HepG2 (cell line): ENCODE measurements around the gene NWD2. TPM values are rescaled to one million over a fixed set of nuclear protein-coding genes. Genes with fewer than 3 reads are reported as not detected.

ENCODE experiments used
- ATAC-seq: fragments of 200-7000 bp; cut with Tn5 transposase; 3 replicates; pipeline ENCODE4 v1.9.1; 2020; ENCODE audit warnings: mild to moderate bottlenecking, moderate library complexity
- BruUV-seq: library from RNA; stranded (reverse); fragments of 400-500 nt; replicated peaks from 2 replicates; lab custom pipeline; 2021; lab: Mats Ljungman, UMichigan
- CTCF ChIA-PET: fragments of 300-600 bp; formaldehyde crosslinking; extraction: SDS; loops from one replicate; lab custom pipeline; 2021; ENCODE audit warnings: low total read pairs, inconsistent platforms, low intra/inter-chr PET ratio; lab: Yijun Ruan, JAX
- POLR2A ChIA-PET: fragments of 350-600 bp; sonication (Branson Sonifier 250); formaldehyde crosslinking; loops from one replicate; lab custom pipeline; 2020; ENCODE audit warnings: antibody characterized with exemption, inconsistent platforms; lab: Yijun Ruan, JAX
- DNase-seq: peaks from one replicate; pipeline ENCODE4 v3.0.0-alpha.2; 2015; ENCODE audit warnings: low spot score
- FAIRE-seq: peaks from 3 replicates; lab custom pipeline; 2011; peaks lifted over from hg19 to GRCh38; lab: Jason Lieb, UNC
- H2AFZ ChIP-seq: one replicate; pipeline ENCODE4 v1.6.1; 2011; ENCODE audit warnings: low read length, inconsistent platforms
- H3K27ac ChIP-seq: fragments of 300-600 bp; 3 replicates; pipeline ENCODE4 v1.8.0; 2011; ENCODE audit warnings: mixed run types, mild to moderate bottlenecking, mixed read lengths, low read length, inconsistent platforms; ENCODE audit not compliant: insufficient read depth; ENCODE audit errors: extremely low read length
- H3K27me3 ChIP-seq, 2 experiments: fragments of 200-600 bp in 1 of 2; 2 replicates in 1 of 2; 3 replicates in 1 of 2; pipeline versions ENCODE4 v1.6.0 to v1.8.0; 2011; ENCODE audit warnings: low read length in 2 of 2, mild to moderate bottlenecking in 2 of 2, moderate library complexity in 2 of 2, inconsistent platforms in 1 of 2; ENCODE audit not compliant: insufficient read depth in 2 of 2, control insufficient read depth in 1 of 2
- H3K36me3 ChIP-seq, 2 experiments: fragments of 200-600 bp in 1 of 2; replicated peaks in 1 of 2; 2 replicates in 1 of 2; 3 replicates in 1 of 2; pipeline versions ENCODE4 v1.5.1 to v1.8.0; 2011; ENCODE audit warnings: low read length in 2 of 2, inconsistent platforms in 1 of 2; ENCODE audit not compliant: insufficient read depth in 2 of 2, control insufficient read depth in 1 of 2
- H3K4me1 ChIP-seq: 2 replicates; pipeline ENCODE4 v1.5.1; 2012; ENCODE audit warnings: low read length, inconsistent platforms; ENCODE audit not compliant: insufficient read depth
- H3K4me2 ChIP-seq: 2 replicates; pipeline ENCODE4 v1.6.0; 2011; ENCODE audit warnings: low read depth, low read length, inconsistent platforms
- H3K4me3 ChIP-seq, 3 experiments: fragments of 200-600 bp in 1 of 3; sonication (generic), shearing (Covaris generic) in 1 of 3; replicated peaks in 1 of 3; 2 replicates each; pipeline ENCODE4 v1.5.1; 2011 to 2016; ENCODE audit warnings: low read length in 3 of 3, inconsistent platforms in 2 of 3, low read depth in 2 of 3, mild to moderate bottlenecking in 2 of 3, control low read depth in 1 of 3, mixed read lengths in 1 of 3; ENCODE audit not compliant: insufficient read depth in 1 of 3
- H3K79me2 ChIP-seq: one replicate; pipeline ENCODE4 v1.6.1; 2011; ENCODE audit warnings: low read length, inconsistent platforms; ENCODE audit not compliant: insufficient read depth
- H3K9ac ChIP-seq: 2 replicates; pipeline ENCODE4 v1.6.0; 2011; ENCODE audit warnings: mild to moderate bottlenecking, low read depth, low read length, inconsistent platforms; ENCODE audit not compliant: insufficient read depth
- H3K9me3 ChIP-seq: 2 replicates; pipeline ENCODE4 v1.5.1; 2012; ENCODE audit warnings: mild to moderate bottlenecking, low read length
- H4K20me1 ChIP-seq: 2 replicates; pipeline ENCODE4 v1.6.0; 2011; ENCODE audit warnings: inconsistent platforms, mild to moderate bottlenecking, low read length, moderate library complexity; ENCODE audit not compliant: insufficient read depth
- CSRNP2 ChIP-seq: sonication (generic); formaldehyde crosslinking; conservative IDR thresholded peaks from 2 replicates; pipeline ENCODE4 v1.8.0; 2022; ENCODE audit warnings: low read depth, missing genetic modification reagents
- FOXK1 ChIP-seq: sonication (generic); formaldehyde crosslinking; IDR thresholded peaks from 2 replicates; pipeline ENCODE4 v1.4.0; 2020; ENCODE audit warnings: low read depth, missing genetic modification reagents, borderline replicate concordance
- PLSCR1 ChIP-seq: sonication (generic); formaldehyde crosslinking; IDR thresholded peaks from 2 replicates; pipeline ENCODE4 v1.5.0; 2020; ENCODE audit warnings: missing genetic modification reagents, mild to moderate bottlenecking, borderline replicate concordance
- YY1 ChIP-seq: IDR thresholded peaks from 2 replicates; pipeline ENCODE4 v1.6.1; 2011; ENCODE audit warnings: low read length, low read depth, moderate library complexity, mild to moderate bottlenecking; ENCODE audit not compliant: insufficient read depth, insufficient replicate concordance
- ZNF3 ChIP-seq: IDR thresholded peaks from 2 replicates; pipeline ENCODE4 v1.7.0; 2017; ENCODE audit warnings: inconsistent platforms
- ZNF326 ChIP-seq: sonication (generic); formaldehyde crosslinking; IDR thresholded peaks from 2 replicates; pipeline ENCODE4 v1.4.0; 2020; ENCODE audit warnings: missing genetic modification reagents, borderline replicate concordance
- ZNF430 ChIP-seq: sonication (generic); formaldehyde crosslinking; IDR thresholded peaks from 2 replicates; pipeline ENCODE4 v1.9.0; 2021; ENCODE audit warnings: mild to moderate bottlenecking, missing genetic modification reagents
- ZNF589 ChIP-seq: sonication (generic); formaldehyde crosslinking; conservative IDR thresholded peaks from 2 replicates; pipeline ENCODE4 v1.8.0; 2022; ENCODE audit warnings: mild to moderate bottlenecking, moderate library complexity, missing genetic modification reagents
- ZNF660 ChIP-seq: sonication (generic); formaldehyde crosslinking; IDR thresholded peaks from 2 replicates; pipeline ENCODE4 v1.5.1; 2020; ENCODE audit warnings: mild to moderate bottlenecking, low read depth, missing genetic modification reagents, borderline replicate concordance
- ZSCAN22 ChIP-seq: sonication (generic); formaldehyde crosslinking; IDR thresholded peaks from 2 replicates; pipeline ENCODE4 v1.4.0; 2020; ENCODE audit warnings: mild to moderate bottlenecking, missing genetic modification reagents
- ZSCAN9 ChIP-seq: IDR thresholded peaks from 2 replicates; pipeline ENCODE4 v1.6.1; 2016; ENCODE audit warnings: borderline replicate concordance
- WGBS: methylation state at CpG from one replicate; pipeline ENCODE4 v1.1.6; 2017; ENCODE audit warnings: low lambda C conversion rate; 5-methylcytosine and 5-hydroxymethylcytosine counted together
- in situ Hi-C: cut with HindIII; loops from 2 replicates; pipeline ENCODE4 v1.10.0; 2017; ENCODE audit warnings: low pct_unique_long_range_greater_than_20kb; ENCODE audit not compliant: extremely low pct_ligation_motif_present
- intact Hi-C: fragments of 100-400 bp; cut with micrococcal nuclease; formaldehyde crosslinking; loops from one replicate; pipeline ENCODE4 v1.10.0; 2022; ENCODE audit not compliant: unreplicated experiment
- polyA plus RNA-seq, 8 experiments: library from polyadenylated mRNA; depleted of rRNA in 3 of 8; stranded (reverse) in 7 of 8; unstranded in 1 of 8; fragments of >200 nt; fragmentation: Illumina TruSeq in 4 of 8; extraction: Trizol in 4 of 8; gene quantifications; 2 replicates each; pipeline versions ENCODE4 v1.2.1 to v1.2.3, GENCODE V29; 2011 to 2016; ENCODE audit warnings: low read depth in 4 of 8, missing spikeins in 1 of 8, mixed read lengths in 1 of 8; ENCODE audit not compliant: insufficient read depth in 1 of 8
- total RNA-seq, 5 experiments: library from RNA; depleted of rRNA; stranded (reverse); fragments of >200 nt; fragmentation: Illumina TruSeq; extraction: Trizol; gene quantifications; 2 replicates each; pipeline ENCODE4 v1.2.3, GENCODE V29; 2016; ENCODE audit warnings: low read depth in 1 of 5
- TF ChIP-seq, protein P1 (sequence below), 2 experiments: sonication (generic) in 1 of 2; formaldehyde crosslinking in 1 of 2; IDR thresholded peaks; 2 replicates each; pipeline versions ENCODE4 v1.6.1 to v1.9.0; 2014 to 2022; ENCODE audit warnings: antibody characterized with exemption in 1 of 2, borderline replicate concordance in 1 of 2, inconsistent platforms in 1 of 2, low read depth in 1 of 2, missing genetic modification reagents in 1 of 2
- TF ChIP-seq, protein P2 (sequence below): sonication (generic); formaldehyde crosslinking; IDR thresholded peaks from 2 replicates; pipeline ENCODE4 v1.4.0; 2020; ENCODE audit warnings: missing genetic modification reagents

NWD2 gene
- total and polyA plus RNA-seq, 2 of the 13 experiments (the other 11 are each of a cell fraction or from before 2014, with no cell fraction given) = not detected

DNA sequence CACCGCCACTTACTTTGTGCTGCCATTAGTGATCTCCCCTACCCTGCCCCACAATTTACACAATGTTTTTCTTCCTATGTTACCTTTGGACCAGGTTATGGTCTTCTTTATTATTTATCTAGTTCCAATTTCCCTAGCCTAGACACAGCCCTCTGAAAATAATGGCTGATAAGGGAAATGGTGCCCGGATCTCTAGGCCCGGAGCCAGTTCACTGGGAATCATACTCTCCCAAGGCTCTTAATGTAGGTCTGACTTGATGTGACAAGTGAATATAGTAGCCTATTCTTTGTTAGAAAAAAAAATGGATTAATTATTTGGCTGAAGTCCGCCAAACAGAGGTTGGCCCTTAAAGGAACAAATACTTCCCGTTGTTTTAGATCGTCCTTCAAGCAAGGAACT lies 233.6 kb downstream of the NWD2 start (continued):
- TF ChIP-seq CSRNP2 (CRISPR knock-in tag) = no peak
- no peak for TF ChIP-seq ZNF660 (CRISPR knock-in tag)

- no peak overlapping the region for H3K4me3 ChIP-seq
- H3K9ac ChIP-seq = no peak overlapping the region
- no TSS peak for BruUV-seq
- no peaks in the 10 kb centered on the region for H4K20me1 ChIP-seq
- no peaks in the 10 kb centered on the region for H3K27me3 ChIP-seq
- in situ Hi-C loops = no loop called here
- WGBS = 49% methylated on average over 4 of the region's 4 CpGs
- H3K4me1 ChIP-seq = no peaks in the 10 kb centered on the region
- H2AFZ ChIP-seq = no peak overlapping the region
- no peak overlapping the region for H3K4me2 ChIP-seq
- no peak for DNase-seq
- no peaks in the 10 kb centered on the region for H3K9me3 ChIP-seq
- ChIA-PET POLR2A (no interaction called here), CTCF (no interaction called here)
- H3K27ac ChIP-seq = no peak overlapping the region
- H3K36me3 ChIP-seq = no peaks in the 10 kb centered on the region
- FAIRE-seq = no peak
- no peaks in the 10 kb centered on the region for H3K79me2 ChIP-seq
- no peak for ATAC-seq
- intact Hi-C loops = no loop called here
- TF ChIP-seq, protein P1, sequence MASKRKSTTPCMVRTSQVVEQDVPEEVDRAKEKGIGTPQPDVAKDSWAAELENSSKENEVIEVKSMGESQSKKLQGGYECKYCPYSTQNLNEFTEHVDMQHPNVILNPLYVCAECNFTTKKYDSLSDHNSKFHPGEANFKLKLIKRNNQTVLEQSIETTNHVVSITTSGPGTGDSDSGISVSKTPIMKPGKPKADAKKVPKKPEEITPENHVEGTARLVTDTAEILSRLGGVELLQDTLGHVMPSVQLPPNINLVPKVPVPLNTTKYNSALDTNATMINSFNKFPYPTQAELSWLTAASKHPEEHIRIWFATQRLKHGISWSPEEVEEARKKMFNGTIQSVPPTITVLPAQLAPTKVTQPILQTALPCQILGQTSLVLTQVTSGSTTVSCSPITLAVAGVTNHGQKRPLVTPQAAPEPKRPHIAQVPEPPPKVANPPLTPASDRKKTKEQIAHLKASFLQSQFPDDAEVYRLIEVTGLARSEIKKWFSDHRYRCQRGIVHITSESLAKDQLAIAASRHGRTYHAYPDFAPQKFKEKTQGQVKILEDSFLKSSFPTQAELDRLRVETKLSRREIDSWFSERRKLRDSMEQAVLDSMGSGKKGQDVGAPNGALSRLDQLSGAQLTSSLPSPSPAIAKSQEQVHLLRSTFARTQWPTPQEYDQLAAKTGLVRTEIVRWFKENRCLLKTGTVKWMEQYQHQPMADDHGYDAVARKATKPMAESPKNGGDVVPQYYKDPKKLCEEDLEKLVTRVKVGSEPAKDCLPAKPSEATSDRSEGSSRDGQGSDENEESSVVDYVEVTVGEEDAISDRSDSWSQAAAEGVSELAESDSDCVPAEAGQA (IDR thresholded peaks at IDR 0.05; ENCODE audit: low read depth) = no peak
- TF ChIP-seq, protein P1 (CRISPR knock-in tag; IDR thresholded peaks at IDR 0.05; ENCODE audit: borderline replicate concordance) = no peak
- no peak for TF ChIP-seq ZNF430 (CRISPR knock-in tag)
- no peak for TF ChIP-seq PLSCR1 (CRISPR knock-in tag)
- TF ChIP-seq ZNF326 (CRISPR knock-in tag) = no peak
- no peak for TF ChIP-seq YY1
- TF ChIP-seq FOXK1 = no peak
- no peak for TF ChIP-seq ZSCAN22 (CRISPR knock-in tag)
- TF ChIP-seq ZNF589 (CRISPR knock-in tag) = no peak
- TF ChIP-seq ZSCAN9 (CRISPR knock-in tag) = no peak
- TF ChIP-seq, protein P2, sequence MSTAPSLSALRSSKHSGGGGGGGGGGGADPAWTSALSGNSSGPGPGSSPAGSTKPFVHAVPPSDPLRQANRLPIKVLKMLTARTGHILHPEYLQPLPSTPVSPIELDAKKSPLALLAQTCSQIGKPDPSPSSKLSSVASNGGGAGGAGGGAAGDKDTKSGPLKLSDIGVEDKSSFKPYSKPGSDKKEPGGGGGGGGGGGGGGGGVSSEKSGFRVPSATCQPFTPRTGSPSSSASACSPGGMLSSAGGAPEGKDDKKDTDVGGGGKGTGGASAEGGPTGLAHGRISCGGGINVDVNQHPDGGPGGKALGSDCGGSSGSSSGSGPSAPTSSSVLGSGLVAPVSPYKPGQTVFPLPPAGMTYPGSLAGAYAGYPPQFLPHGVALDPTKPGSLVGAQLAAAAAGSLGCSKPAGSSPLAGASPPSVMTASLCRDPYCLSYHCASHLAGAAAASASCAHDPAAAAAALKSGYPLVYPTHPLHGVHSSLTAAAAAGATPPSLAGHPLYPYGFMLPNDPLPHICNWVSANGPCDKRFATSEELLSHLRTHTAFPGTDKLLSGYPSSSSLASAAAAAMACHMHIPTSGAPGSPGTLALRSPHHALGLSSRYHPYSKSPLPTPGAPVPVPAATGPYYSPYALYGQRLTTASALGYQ = no peak
- no peak for TF ChIP-seq ZNF3 (CRISPR knock-in tag)
Measured at GRCh38 chr4:37480509-37480908, 236.0 kb downstream of the NWD2 start.
